ENCODE measurements around the gene PGAP6. TPM values are rescaled to one million over a fixed set of nuclear protein-coding genes. Genes with fewer than 3 reads are reported as not detected.

PGAP6 gene
- total and polyA plus RNA-seq, 2 of the 13 experiments (the other 11 are each of a cell fraction or from before 2014, with no cell fraction given), result 52.7 to 136 TPM

GRCh38 chr16:425082-425718 lies 43.4 kb upstream of the PGAP6 start, which contains the start of gene RAB11FIP3 (continued):
- TF ChIP-seq, protein P1, sequence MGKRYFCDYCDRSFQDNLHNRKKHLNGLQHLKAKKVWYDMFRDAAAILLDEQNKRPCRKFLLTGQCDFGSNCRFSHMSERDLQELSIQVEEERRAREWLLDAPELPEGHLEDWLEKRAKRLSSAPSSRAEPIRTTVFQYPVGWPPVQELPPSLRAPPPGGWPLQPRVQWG (CRISPR knock-in tag; IDR thresholded peaks at IDR 0.05; ENCODE audit: borderline replicate concordance, low read depth), result no peak
- TF ChIP-seq EHMT2 (IDR thresholded peaks at IDR 0.05; ENCODE audit: borderline replicate concordance, low read depth, low read length) (no peak), ZNF747 (CRISPR knock-in tag; IDR thresholded peaks at IDR 0.05; ENCODE audit: borderline replicate concordance) (peak; percentile 74; the same call in 1 of the 2 replicates), ELF3 (CRISPR knock-in tag; IDR thresholded peaks at IDR 0.05) (peak; percentile 45; the same call in 1 of the 2 replicates), RNF2 (conservative IDR thresholded peaks at IDR 0.05; ENCODE audit: low read depth) (peak; percentile 79), XBP1 (CRISPR knock-in tag; IDR thresholded peaks at IDR 0.05) (peak; percentile 85; the same call in 1 of the 2 replicates), ZEB1 (IDR thresholded peaks at IDR 0.05; ENCODE audit: insufficient replicate concordance, low read depth) (peak; percentile 41), SOX13 (IDR thresholded peaks at IDR 0.05) (no peak), SOX13 (CRISPR knock-in tag; conservative IDR thresholded peaks at IDR 0.05 in 1 of 2, IDR thresholded peaks at IDR 0.05 in 1 of 2) (no peak), ZXDC (CRISPR knock-in tag; IDR thresholded peaks at IDR 0.05) (peak; percentile 80; the same call in 1 of the 2 replicates), MXD3 (CRISPR knock-in tag; IDR thresholded peaks at IDR 0.05) (peak; percentile 32; the same call in 1 of the 2 replicates), POLR2AphosphoS5 (IDR thresholded peaks at IDR 0.05; ENCODE audit: low read depth, low read length) (peak; percentile 68), MIER3 (CRISPR knock-in tag; IDR thresholded peaks at IDR 0.05; ENCODE audit: borderline replicate concordance) (no peak), SRY (CRISPR knock-in tag; IDR thresholded peaks at IDR 0.05) (peak; percentile 44; the same call in 1 of the 2 replicates), ZFP90 (CRISPR knock-in tag; IDR thresholded peaks at IDR 0.05; ENCODE audit: borderline replicate concordance) (peak; percentile 83; the same call in 1 of the 2 replicates), ZNF230 (CRISPR knock-in tag; IDR thresholded peaks at IDR 0.05) (peak; percentile 56; the same call in 1 of the 2 replicates), ZNF558 (CRISPR knock-in tag; IDR thresholded peaks at IDR 0.05; ENCODE audit: borderline replicate concordance) (peak; percentile 70; the same call in 1 of the 2 replicates), HDAC1 (CRISPR knock-in tag; IDR thresholded peaks at IDR 0.05) (peak; percentile 68), ZNF770 (CRISPR knock-in tag; IDR thresholded peaks at IDR 0.05) (peak; percentile 66), ZMYM4 (CRISPR knock-in tag; IDR thresholded peaks at IDR 0.05) (peak; percentile 47; the same call in 1 of the 2 replicates), HMGA1 (CRISPR knock-in tag; conservative IDR thresholded peaks at IDR 0.05) (no peak), PPARG (CRISPR knock-in tag; conservative IDR thresholded peaks at IDR 0.05) (peak; percentile 24; the same call in 1 of the 2 replicates), RFX1 (IDR thresholded peaks at IDR 0.05) (no peak), ZNF430 (CRISPR knock-in tag; IDR thresholded peaks at IDR 0.05) (peak; percentile 87), MTF2 (CRISPR knock-in tag; IDR thresholded peaks at IDR 0.05; ENCODE audit: borderline replicate concordance) (peak; percentile 79; the same call in 1 of the 2 replicates)
- TF ChIP-seq, protein P2, sequence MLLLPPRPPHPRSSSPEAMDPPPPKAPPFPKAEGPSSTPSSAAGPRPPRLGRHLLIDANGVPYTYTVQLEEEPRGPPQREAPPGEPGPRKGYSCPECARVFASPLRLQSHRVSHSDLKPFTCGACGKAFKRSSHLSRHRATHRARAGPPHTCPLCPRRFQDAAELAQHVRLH (CRISPR knock-in tag; IDR thresholded peaks at IDR 0.05; ENCODE audit: borderline replicate concordance, low read depth), result peak; percentile 91
